SK-N-SH (cell line): ENCODE measurements around the gene LY6G5C. TPM values are rescaled to one million over a fixed set of nuclear protein-coding genes. Genes with fewer than 3 reads are reported as not detected.

Source experiments
- CTCF ChIA-PET: fragments of 300-600, 350-600 bp; formaldehyde crosslinking; extraction: SDS; loops from one replicate; lab custom pipeline; 2021; lab: Yijun Ruan, JAX
- POLR2A ChIA-PET: fragments of 350-600 bp; sonication (Branson Sonifier 250); formaldehyde crosslinking; extraction: SDS; loops from one replicate; lab custom pipeline; 2020; ENCODE audit warnings: antibody characterized with exemption, inconsistent platforms; lab: Yijun Ruan, JAX
- DNase-seq: peaks from one replicate; pipeline ENCODE4 v3.0.0; 2012
- H2AFZ ChIP-seq: fragments of 200-600 bp; sonication (generic); 2 replicates; pipeline ENCODE4 v1.8.1; 2016; ENCODE audit warnings: antibody characterized with exemption, mild to moderate bottlenecking, low read depth
- H3F3A ChIP-seq: fragments of 200-600 bp; sonication (generic); replicated peaks from 2 replicates; pipeline ENCODE3; 2016; ENCODE audit warnings: antibody characterized with exemption, mild to moderate bottlenecking; ENCODE audit not compliant: insufficient read depth
- H3K27ac ChIP-seq, 2 experiments: fragments of 200-500 bp in 1 of 2; fragments of 200-600 bp in 1 of 2; sonication (Bioruptor generic) in 1 of 2; sonication (generic), shearing (Covaris generic) in 1 of 2; 2 replicates each; pipeline versions ENCODE4 v1.5.1 to v1.6.1; 2014 to 2016; ENCODE audit warnings: low read depth in 2 of 2, inconsistent platforms in 1 of 2, low read length in 1 of 2, mild to moderate bottlenecking in 1 of 2, mixed read lengths in 1 of 2
- H3K27me3 ChIP-seq: fragments of 200-600 bp; sonication (generic), shearing (Covaris generic); 2 replicates; pipeline ENCODE4 v1.6.1; 2016; ENCODE audit warnings: mixed run types; ENCODE audit not compliant: insufficient read depth
- H3K36me3 ChIP-seq, 2 experiments: fragments of 200-500 bp in 1 of 2; fragments of 200-600 bp in 1 of 2; sonication (Bioruptor generic) in 1 of 2; sonication (generic) in 1 of 2; replicated peaks in 1 of 2; 2 replicates each; pipeline versions ENCODE3 to v1.5.1; 2014 to 2016; ENCODE audit warnings: low read length in 1 of 2, mild to moderate bottlenecking in 1 of 2; ENCODE audit not compliant: insufficient read depth in 2 of 2, control insufficient read depth in 1 of 2
- H3K4me1 ChIP-seq, 2 experiments: fragments of 200-500 bp in 1 of 2; fragments of 200-600 bp in 1 of 2; sonication (Bioruptor generic) in 1 of 2; sonication (generic), shearing (Covaris generic) in 1 of 2; 2 replicates each; pipeline versions ENCODE4 v1.5.1 to v1.6.1; 2014 to 2016; ENCODE audit warnings: low read depth in 1 of 2, low read length in 1 of 2, mixed run types in 1 of 2; ENCODE audit not compliant: insufficient read depth in 2 of 2, control insufficient read depth in 1 of 2
- H3K4me2 ChIP-seq: fragments of 200-600 bp; sonication (generic), shearing (Covaris generic); 2 replicates; pipeline ENCODE4 v1.6.1; 2017; ENCODE audit warnings: mixed run types
- H3K4me3 ChIP-seq, 2 experiments: fragments of 200-500 bp in 1 of 2; fragments of 200-600 bp in 1 of 2; sonication (Bioruptor generic) in 1 of 2; sonication (generic), shearing (Covaris generic) in 1 of 2; 2 replicates each; pipeline versions ENCODE4 v1.5.1 to v1.8.1; 2014 to 2016; ENCODE audit warnings: low read depth in 2 of 2, inconsistent platforms in 1 of 2, low read length in 1 of 2, mild to moderate bottlenecking in 1 of 2, mixed read lengths in 1 of 2, moderate library complexity in 1 of 2
- H3K79me2 ChIP-seq: fragments of 200-600 bp; sonication (generic); 2 replicates; pipeline ENCODE4 v1.8.1; 2017; ENCODE audit warnings: mild to moderate bottlenecking; ENCODE audit not compliant: insufficient read depth
- H3K9ac ChIP-seq: fragments of 200-600 bp; sonication (generic); 2 replicates; pipeline ENCODE4 v1.6.1; 2017; ENCODE audit warnings: mixed run types
- H3K9me2 ChIP-seq: fragments of 200-600 bp; sonication (generic); 2 replicates; pipeline ENCODE4 v1.6.1; 2017; ENCODE audit warnings: mixed run types
- H3K9me3 ChIP-seq: fragments of 200-600 bp; sonication (generic); 2 replicates; pipeline ENCODE4 v1.6.1; 2017; ENCODE audit warnings: mixed run types, mild to moderate bottlenecking, moderate library complexity
- H4K20me1 ChIP-seq: fragments of 200-600 bp; sonication (generic); 2 replicates; pipeline ENCODE4 v1.6.1; 2017; ENCODE audit warnings: mild to moderate bottlenecking, mixed run types; ENCODE audit not compliant: insufficient read depth
- ELF1 ChIP-seq: IDR thresholded peaks from 2 replicates; pipeline ENCODE4 v1.4.0; 2012
- FOSL2 ChIP-seq: IDR thresholded peaks from 2 replicates; pipeline ENCODE4 v1.4.0; 2012; ENCODE audit warnings: low read depth, mild to moderate bottlenecking, moderate library complexity, borderline replicate concordance
- FOXM1 ChIP-seq: IDR thresholded peaks from 2 replicates; pipeline ENCODE4 v1.4.0; 2012; ENCODE audit warnings: low read depth, mild to moderate bottlenecking
- GABPA ChIP-seq: IDR thresholded peaks from 2 replicates; pipeline ENCODE4 v1.4.0; 2012; ENCODE audit warnings: low read depth, mild to moderate bottlenecking
- IRF3 ChIP-seq: fragments of 150-350 bp; IDR thresholded peaks from 2 replicates; pipeline ENCODE4 v1.6.1; 2016; ENCODE audit warnings: mild to moderate bottlenecking, low read depth, low read length
- JUND ChIP-seq: IDR thresholded peaks from 2 replicates; pipeline ENCODE4 v1.4.0; 2012
- MAX ChIP-seq: IDR thresholded peaks from 2 replicates; pipeline ENCODE4 v1.4.0; 2012; ENCODE audit warnings: low read depth
- MEF2A ChIP-seq: IDR thresholded peaks from 2 replicates; pipeline ENCODE4 v1.4.0; 2012; ENCODE audit warnings: low read depth, borderline replicate concordance
- NRF1 ChIP-seq: IDR thresholded peaks from 2 replicates; pipeline ENCODE4 v1.6.1; 2012; ENCODE audit warnings: low read depth, mild to moderate bottlenecking, low read length
- POLR2AphosphoS5 ChIP-seq: IDR thresholded peaks from 2 replicates; pipeline ENCODE4 v1.6.1; 2012; ENCODE audit warnings: low read depth, low read length
- RAD21 ChIP-seq: IDR thresholded peaks from 2 replicates; pipeline ENCODE4 v1.6.1; 2012; ENCODE audit warnings: mild to moderate bottlenecking, low read length
- RFX5 ChIP-seq: IDR thresholded peaks from 2 replicates; pipeline ENCODE4 v1.6.1; 2012; ENCODE audit warnings: mild to moderate bottlenecking, improper control_type of control experiment, low read length
- RXRA ChIP-seq: IDR thresholded peaks from 2 replicates; pipeline ENCODE4 v1.4.0; 2012; ENCODE audit warnings: low read depth, mild to moderate bottlenecking, borderline replicate concordance
- SIN3A ChIP-seq: IDR thresholded peaks from 2 replicates; pipeline ENCODE4 v1.6.1; 2012; ENCODE audit warnings: low read depth, mild to moderate bottlenecking, low read length, moderate library complexity, borderline replicate concordance
- SMC3 ChIP-seq: IDR thresholded peaks from 2 replicates; pipeline ENCODE4 v1.6.1; 2012; ENCODE audit warnings: low read depth, low read length, improper control_type of control experiment
- TCF12 ChIP-seq: IDR thresholded peaks from 2 replicates; pipeline ENCODE4 v1.4.0; 2012
- USF1 ChIP-seq: IDR thresholded peaks from 2 replicates; pipeline ENCODE4 v1.4.0; 2012; ENCODE audit warnings: low read depth, borderline replicate concordance
- YY1 ChIP-seq: IDR thresholded peaks from 2 replicates; pipeline ENCODE4 v1.4.0; 2012; ENCODE audit warnings: low read depth, mild to moderate bottlenecking
- ZBTB33 ChIP-seq: IDR thresholded peaks from 2 replicates; pipeline ENCODE4 v1.4.0; 2012; ENCODE audit warnings: low read depth, borderline replicate concordance
- WGBS: methylation state at CpG from one replicate; pipeline ENCODE4 v1.1.6; 2017; ENCODE audit warnings: low lambda C conversion rate; 5-methylcytosine and 5-hydroxymethylcytosine counted together
- polyA plus RNA-seq, 3 experiments: library from polyadenylated mRNA; depleted of rRNA; stranded (reverse); fragments of >200 nt; gene quantifications; 2 replicates each; pipeline ENCODE4 v1.2.3, GENCODE V29; 2012
- TF ChIP-seq, protein P1 (sequence below): IDR thresholded peaks from 2 replicates; pipeline ENCODE4; 2012
- TF ChIP-seq, protein P2 (sequence below): fragments of 200-600 bp; sonication (generic); IDR thresholded peaks from 2 replicates; pipeline ENCODE4 v1.6.1; 2017; ENCODE audit warnings: antibody characterized with exemption, mild to moderate bottlenecking, moderate library complexity

LY6G5C gene
- polyA plus RNA-seq, 1 of the 3 experiments (the other 2 are of a cell fraction) = 1.1 TPM

DNA sequence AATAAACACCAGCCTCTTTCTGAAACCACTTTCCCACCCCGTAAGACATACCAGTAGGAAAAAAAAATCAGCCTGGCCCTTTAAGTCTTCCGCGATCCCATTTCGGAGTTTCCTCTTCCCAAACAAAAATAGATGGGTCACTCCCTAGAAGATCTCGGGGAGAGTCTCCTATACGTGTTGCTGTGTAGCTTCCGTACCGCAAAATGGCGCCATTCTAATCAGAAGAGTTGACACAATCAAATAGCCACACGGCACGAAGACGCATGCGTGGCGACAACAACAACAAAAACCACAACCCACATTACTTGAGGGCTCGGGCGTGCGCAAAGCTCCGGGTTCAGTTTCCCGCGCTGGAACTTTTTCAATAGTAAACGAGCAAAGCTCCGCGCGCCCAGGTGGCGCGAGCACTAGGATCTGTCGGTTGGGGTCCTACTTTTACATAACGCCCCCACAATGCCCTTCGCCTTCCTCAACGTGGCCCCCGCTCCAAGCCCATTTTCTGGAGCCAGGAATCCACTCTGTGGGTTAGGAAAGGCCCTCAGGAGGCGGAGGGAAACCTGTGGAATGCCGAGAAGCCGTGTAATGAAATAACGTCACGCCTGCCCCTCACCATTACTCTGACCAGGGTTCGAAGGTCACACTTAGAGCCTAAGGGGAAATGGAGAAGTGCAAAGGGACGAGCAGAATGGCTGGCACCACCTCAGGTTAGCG is 15.9 kb downstream of the LY6G5C start, which contains the start of gene GPANK1 (continued):
- TF ChIP-seq RXRA (no peak), MAX (peak; percentile 63), MEF2A (no peak)

GRCh38 chr6:31663961-31664789 is 16.7 kb downstream of the LY6G5C start:
- H3K27ac ChIP-seq = peak overlapping the region; percentile 87 to 92
- H3K27me3 ChIP-seq = no peaks in the 10 kb centered on the region
- peaks cover 32 to 38% of the 10 kb centered on the region in 2 experiments for H3K36me3 ChIP-seq
- H3K9ac ChIP-seq = peak overlapping the region; percentile 77
- POLR2A ChIA-PET = interaction anchor here (0.8 to 1.9 kb wide), 7 partner anchors 11 to 199 kb away, joined by 3 to 20 read pairs (median 4); partner anchors contain the start of genes BAG6, LSM2 and NEU1
- CTCF ChIA-PET = interaction anchor here (0.6 to 2.8 kb wide), 13 partner anchors 9 to 166 kb away, joined by 3 to 10 read pairs (median 3); partner anchors contain the start of genes APOM, ATP6V1G2, BAG6 and LY6G5C
- no peaks in the 10 kb centered on the region for H3K9me2 ChIP-seq
- peak overlapping the region; percentile 86 to 89 for H3K4me3 ChIP-seq
- DNase-seq = no peak
- H3K4me1 ChIP-seq = peaks cover 22 to 26% of the 10 kb centered on the region in 2 experiments; a peak in 3 of 4 replicates
- peak overlapping the region; percentile 97 for H3K4me2 ChIP-seq
- peaks cover 81% of the 10 kb centered on the region for H3K79me2 ChIP-seq
- peaks cover 27% of the 10 kb centered on the region for H3F3A ChIP-seq
- WGBS = 8% methylated on average over 16 of the region's 17 CpGs
- H2AFZ ChIP-seq = peak overlapping the region; percentile 43; the same call in 1 of the 2 replicates
- H3K9me3 ChIP-seq = no peaks in the 10 kb centered on the region
- H4K20me1 ChIP-seq = peaks cover 4% of the 10 kb centered on the region; the same call in 1 of the 2 replicates
- TF ChIP-seq MAX (peak; percentile 72; the same call in 1 of the 2 replicates), USF1 (no peak), SMC3 (no peak), FOSL2 (peak; percentile 80; the same call in 1 of the 2 replicates), IRF3 (no peak), SIN3A (0 out of 2 replicates have a peak, but pooled peaks have one; percentile 11), RAD21 (no peak), RXRA (no peak), YY1 (no peak), GABPA (peak; percentile 32; the same call in 1 of the 2 replicates), FOXM1 (no peak), TCF12 (peak; percentile 45), POLR2AphosphoS5 (no peak), JUND (peak; percentile 62), NRF1 (no peak), ELF1 (no peak), RFX5 (no peak), ZBTB33 (no peak)
- TF ChIP-seq, protein P1, sequence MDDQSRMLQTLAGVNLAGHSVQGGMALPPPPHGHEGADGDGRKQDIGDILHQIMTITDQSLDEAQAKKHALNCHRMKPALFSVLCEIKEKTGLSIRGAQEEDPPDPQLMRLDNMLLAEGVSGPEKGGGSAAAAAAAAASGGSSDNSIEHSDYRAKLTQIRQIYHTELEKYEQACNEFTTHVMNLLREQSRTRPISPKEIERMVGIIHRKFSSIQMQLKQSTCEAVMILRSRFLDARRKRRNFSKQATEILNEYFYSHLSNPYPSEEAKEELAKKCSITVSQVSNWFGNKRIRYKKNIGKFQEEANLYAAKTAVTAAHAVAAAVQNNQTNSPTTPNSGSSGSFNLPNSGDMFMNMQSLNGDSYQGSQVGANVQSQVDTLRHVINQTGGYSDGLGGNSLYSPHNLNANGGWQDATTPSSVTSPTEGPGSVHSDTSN = 0 out of 2 replicates have a peak, but pooled peaks have one; percentile 8
- TF ChIP-seq, protein P2, sequence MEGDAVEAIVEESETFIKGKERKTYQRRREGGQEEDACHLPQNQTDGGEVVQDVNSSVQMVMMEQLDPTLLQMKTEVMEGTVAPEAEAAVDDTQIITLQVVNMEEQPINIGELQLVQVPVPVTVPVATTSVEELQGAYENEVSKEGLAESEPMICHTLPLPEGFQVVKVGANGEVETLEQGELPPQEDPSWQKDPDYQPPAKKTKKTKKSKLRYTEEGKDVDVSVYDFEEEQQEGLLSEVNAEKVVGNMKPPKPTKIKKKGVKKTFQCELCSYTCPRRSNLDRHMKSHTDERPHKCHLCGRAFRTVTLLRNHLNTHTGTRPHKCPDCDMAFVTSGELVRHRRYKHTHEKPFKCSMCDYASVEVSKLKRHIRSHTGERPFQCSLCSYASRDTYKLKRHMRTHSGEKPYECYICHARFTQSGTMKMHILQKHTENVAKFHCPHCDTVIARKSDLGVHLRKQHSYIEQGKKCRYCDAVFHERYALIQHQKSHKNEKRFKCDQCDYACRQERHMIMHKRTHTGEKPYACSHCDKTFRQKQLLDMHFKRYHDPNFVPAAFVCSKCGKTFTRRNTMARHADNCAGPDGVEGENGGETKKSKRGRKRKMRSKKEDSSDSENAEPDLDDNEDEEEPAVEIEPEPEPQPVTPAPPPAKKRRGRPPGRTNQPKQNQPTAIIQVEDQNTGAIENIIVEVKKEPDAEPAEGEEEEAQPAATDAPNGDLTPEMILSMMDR = no peak; the same call in 1 of the 2 replicates
